Vagina (tissue), 2 donors: ENCODE results near the gene OLFM1. TPM values are rescaled to one million over a fixed set of nuclear protein-coding genes. Genes with fewer than 3 reads are reported as not detected.

Experiments used
- DNase-seq, 2 donors: peaks; one replicate each; pipeline ENCODE4 v3.0.0-alpha.2; 2017; ENCODE audit errors: extremely low spot score in 2 of 2
- H3K27ac ChIP-seq: fragments of 200-600 bp; sonication (generic); one replicate; pipeline ENCODE4 v1.5.1; 2019
- H3K27me3 ChIP-seq: fragments of 200-600 bp; sonication (generic); one replicate; pipeline ENCODE4 v1.5.1; 2019
- H3K36me3 ChIP-seq, 2 donors: fragments of 200-600 bp; sonication (generic); one replicate each; pipeline ENCODE4 v1.5.1; 2017 to 2019
- H3K4me1 ChIP-seq: fragments of 200-600 bp; sonication (generic); one replicate; pipeline ENCODE4 v1.5.1; 2019
- H3K4me3 ChIP-seq, 2 donors: fragments of 200-600 bp; sonication (generic); 1 replicate in 1 of 2; 2 replicates in 1 of 2; pipeline ENCODE4 v1.5.1; 2016 to 2019
- H3K9me3 ChIP-seq: fragments of 200-600 bp; sonication (generic); one replicate; pipeline ENCODE4 v1.5.1; 2019
- CTCF ChIP-seq, 3 experiments: fragments of 450-650 bp in 2 of 3; fragments of 200-600 bp in 1 of 3; sonication (generic) in 1 of 3; IDR thresholded peaks; one replicate each; pipeline ENCODE4 v1.5.1; 2017 to 2019; ENCODE audit warnings: antibody characterized with exemption in 3 of 3, mild to moderate bottlenecking in 2 of 3, moderate library complexity in 2 of 3
- POLR2A ChIP-seq, 2 donors: fragments of 450-650 bp; IDR thresholded peaks; one replicate each; pipeline ENCODE4 v1.6.1; 2017; ENCODE audit warnings: antibody characterized with exemption in 2 of 2, mild to moderate bottlenecking in 2 of 2, moderate library complexity in 2 of 2
- POLR2AphosphoS5 ChIP-seq, 2 donors: sonication (generic); formaldehyde crosslinking; IDR thresholded peaks; one replicate each; pipeline ENCODE4 v1.9.0; 2017; ENCODE audit warnings: antibody characterized with exemption in 2 of 2, mild to moderate bottlenecking in 2 of 2, low read depth in 1 of 2; ENCODE audit not compliant: insufficient read depth in 1 of 2
- intact Hi-C: fragments of 100-400 bp; cut with DNase I; formaldehyde crosslinking; loops from one replicate; pipeline ENCODE4 v1.15.1; 2023
- total RNA-seq: library from RNA; depleted of rRNA; stranded (reverse); fragments of >200 nt; gene quantifications from one replicate; pipeline ENCODE4 v1.2.3, GENCODE V29; 2016

OLFM1 gene
- total RNA-seq, 1 donor from 2014 or later, result 39.0 TPM

- no peaks in the 10 kb centered on the region for H3K9me3 ChIP-seq
- intact Hi-C loops, result loop anchor here (5.0 kb wide), 1 partner anchor 324 kb away; no protein-coding TSS in a partner anchor
- DNase-seq, result no peak
- H3K4me1 ChIP-seq, result peaks cover 23% of the 10 kb centered on the region
- H3K36me3 ChIP-seq, result no peaks in the 10 kb centered on the region
- peaks cover 1% of the 10 kb centered on the region for H3K27me3 ChIP-seq
- no peak overlapping the region for H3K4me3 ChIP-seq
- H3K27ac ChIP-seq, result no peak overlapping the region
- TF ChIP-seq POLR2A (IDR thresholded peaks at IDR 0.05) (no peak), CTCF (IDR thresholded peaks at IDR 0.05) (no peak), POLR2AphosphoS5 (IDR thresholded peaks at IDR 0.05; ENCODE audit: insufficient read depth in 1 of 2, low read depth in 1 of 2) (no peak)
Measured at GRCh38 chr9:135083241-135083810, 4.1 kb upstream of the OLFM1 start.

GRCh38 chr9:135083831-135084230 is 3.6 kb upstream of the OLFM1 start:
- Histone ChIP-seq H3K27me3 (peaks cover 3% of the 10 kb centered on the region), H3K9me3 (no peaks in the 10 kb centered on the region), H3K4me1 (peaks cover 28% of the 10 kb centered on the region), H3K4me3 (no peak overlapping the region), H3K36me3 (no peaks in the 10 kb centered on the region), H3K27ac (no peak overlapping the region)
- intact Hi-C loops, result loop anchor here (2.0 to 5.0 kb wide), 2 partner anchors 261 to 323 kb away; no protein-coding TSS in a partner anchor
- no peak for DNase-seq
- TF ChIP-seq POLR2A (IDR thresholded peaks at IDR 0.05) (no peak), POLR2AphosphoS5 (IDR thresholded peaks at IDR 0.05; ENCODE audit: insufficient read depth in 1 of 2, low read depth in 1 of 2) (no peak), CTCF (IDR thresholded peaks at IDR 0.05) (no peak)

GRCh38 chr9:135084262-135084661 is 3.2 kb upstream of the OLFM1 start:
- no peaks in the 10 kb centered on the region for H3K9me3 ChIP-seq
- TF ChIP-seq POLR2A (IDR thresholded peaks at IDR 0.05) (no peak), POLR2AphosphoS5 (IDR thresholded peaks at IDR 0.05; ENCODE audit: insufficient read depth in 1 of 2, low read depth in 1 of 2) (no peak), CTCF (IDR thresholded peaks at IDR 0.05) (no peak)
- no peaks in the 10 kb centered on the region for H3K36me3 ChIP-seq
- DNase-seq, result no peak
- H3K4me1 ChIP-seq, result peaks cover 32% of the 10 kb centered on the region
- H3K27ac ChIP-seq, result no peak overlapping the region
- intact Hi-C loops, result loop anchor here (2.0 to 5.0 kb wide), 2 partner anchors 261 to 323 kb away; no protein-coding TSS in a partner anchor
- H3K4me3 ChIP-seq, result no peak overlapping the region
- peaks cover 3% of the 10 kb centered on the region for H3K27me3 ChIP-seq

DNA sequence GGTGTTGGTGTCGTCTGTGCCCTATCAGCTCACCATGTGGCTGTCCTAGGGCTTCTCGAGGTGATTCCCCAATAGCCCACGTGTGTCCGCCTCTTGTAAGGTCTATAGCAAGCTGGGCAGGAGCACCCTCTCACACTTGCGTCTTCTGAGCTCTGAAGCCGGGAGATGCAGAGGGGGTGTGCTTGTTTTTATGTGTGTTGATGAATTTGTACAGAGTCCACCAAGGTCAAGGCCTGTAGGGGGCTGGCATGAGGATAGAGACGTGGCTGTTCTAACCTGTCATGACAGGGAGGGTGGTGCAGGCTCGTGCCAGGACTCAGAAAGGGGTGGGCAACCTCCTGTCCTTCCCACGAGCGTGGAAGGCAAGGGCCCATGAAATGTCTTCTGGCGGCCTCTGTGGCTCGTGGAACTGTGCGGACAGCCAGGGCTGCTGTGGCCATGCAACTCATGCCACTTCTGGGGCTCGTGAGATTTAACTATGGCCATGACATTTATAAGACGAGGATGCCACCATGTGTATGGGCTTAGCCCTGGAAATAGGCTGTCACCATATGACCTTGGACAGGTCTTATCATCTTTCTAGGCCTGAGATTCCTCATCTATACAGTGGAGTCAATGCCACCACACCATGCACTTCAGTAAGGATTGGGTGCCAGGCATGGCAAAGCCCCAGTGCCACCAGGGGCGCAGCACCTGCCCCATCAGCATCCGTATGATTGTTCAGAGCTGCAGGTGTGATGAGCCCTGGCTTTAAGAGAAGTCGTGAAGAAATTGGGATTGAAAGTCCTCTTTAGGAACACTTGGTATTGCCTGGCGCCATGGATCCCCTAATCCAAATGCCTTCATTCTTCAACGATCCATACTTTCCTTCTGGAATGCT is 2.3 kb upstream of the OLFM1 start:
- Histone ChIP-seq H3K9me3 (no peaks in the 10 kb centered on the region), H3K27me3 (peaks cover 3% of the 10 kb centered on the region), H3K27ac (no peak overlapping the region), H3K36me3 (no peaks in the 10 kb centered on the region), H3K4me1 (peaks cover 32% of the 10 kb centered on the region), H3K4me3 (no peak overlapping the region)
- TF ChIP-seq POLR2AphosphoS5 (IDR thresholded peaks at IDR 0.05; ENCODE audit: insufficient read depth in 1 of 2, low read depth in 1 of 2) (no peak), POLR2A (IDR thresholded peaks at IDR 0.05) (no peak), CTCF (IDR thresholded peaks at IDR 0.05) (no peak)
- no peak for DNase-seq
- intact Hi-C loops, result loop anchor here (2.0 to 5.0 kb wide), 2 partner anchors 260 to 322 kb away; no protein-coding TSS in a partner anchor
